ENCODE results near the gene CCN2.
A peak's percentile ranks its signal among the peaks of the same experiment; 100 is the strongest.
"Not testable (repeated sequence)": the region's sequence is repeated elsewhere in the genome, so short reads cannot be mapped to it uniquely, and the experiment has no call there.

CCN2 gene

GRCh38 chr6:131937703-131938631 lies 13.2 kb downstream of the CCN2 start:
- DNase-seq = no peak

GRCh38 chr6:131937226-131937625 lies 13.9 kb downstream of the CCN2 start:
- DNase-seq = no peak

- DNase-seq = no peak
Observed at GRCh38 chr6:131936156-131936555, 15.0 kb downstream of the CCN2 start.

- DNase-seq = no peak
Observed at GRCh38 chr6:131931063-131931750, 20.0 kb downstream of the CCN2 start.

GRCh38 chr6:131929976-131930375 lies 21.2 kb downstream of the CCN2 start:
- no peak for DNase-seq

GRCh38 chr6:131929264-131929663 lies 21.9 kb downstream of the CCN2 start:
- DNase-seq = no peak

- no peak for DNase-seq
Observed at GRCh38 chr6:131924881-131925474, 26.2 kb downstream of the CCN2 start.

GRCh38 chr6:131923356-131923755 lies 27.8 kb downstream of the CCN2 start:
- peak; percentile 2 for DNase-seq

GRCh38 chr6:131920656-131921055 lies 30.5 kb downstream of the CCN2 start:
- DNase-seq = no peak

GRCh38 chr6:131918650-131919355 lies 32.4 kb downstream of the CCN2 start:
- DNase-seq = no peak

- no peak for DNase-seq
Observed at GRCh38 chr6:131917763-131918649, 33.2 kb downstream of the CCN2 start.

GRCh38 chr6:131917318-131917717 lies 33.9 kb downstream of the CCN2 start:
- no peak for DNase-seq

- no peak for DNase-seq
Observed at GRCh38 chr6:131916847-131917246, 34.3 kb downstream of the CCN2 start.

- DNase-seq = not testable (repeated sequence)
Observed at GRCh38 chr6:131916091-131916796, 34.9 kb downstream of the CCN2 start.

- DNase-seq = peak; percentile 28
Observed at GRCh38 chr6:131914967-131915751, 36.0 kb downstream of the CCN2 start.

GRCh38 chr6:131914234-131914633 lies 36.9 kb downstream of the CCN2 start:
- no peak for DNase-seq

- DNase-seq = no peak
Observed at GRCh38 chr6:131911951-131912350, 39.2 kb downstream of the CCN2 start.

- DNase-seq = no peak
Observed at GRCh38 chr6:131910956-131911355, 40.2 kb downstream of the CCN2 start.

GRCh38 chr6:131910219-131910589 lies 41.0 kb downstream of the CCN2 start:
- DNase-seq = no peak

GRCh38 chr6:131909408-131910218 lies 41.6 kb downstream of the CCN2 start:
- DNase-seq = peak; percentile 56

Data from NCI-H1092 (cell line).